Umbilical cord (tissue), 2 donors: ENCODE data around the gene TMEM185B. TPM values are rescaled to one million over a fixed set of nuclear protein-coding genes. Genes with fewer than 3 reads are reported as not detected.

Experiments used
- DNase-seq: peaks from one replicate; pipeline ENCODE4 v3.0.0-alpha.2; 2015; ENCODE audit warnings: low spot score
- total RNA-seq: library from RNA; depleted of rRNA; stranded (reverse); fragments of >200 nt; gene quantifications from one replicate; pipeline ENCODE4 v1.2.3, GENCODE V29; 2014; ENCODE audit warnings: low replicate concordance; ENCODE audit not compliant: insufficient read depth

Gene TMEM185B
- total RNA-seq, 1 donor from 2014 or later = 16.4 TPM

DNA sequence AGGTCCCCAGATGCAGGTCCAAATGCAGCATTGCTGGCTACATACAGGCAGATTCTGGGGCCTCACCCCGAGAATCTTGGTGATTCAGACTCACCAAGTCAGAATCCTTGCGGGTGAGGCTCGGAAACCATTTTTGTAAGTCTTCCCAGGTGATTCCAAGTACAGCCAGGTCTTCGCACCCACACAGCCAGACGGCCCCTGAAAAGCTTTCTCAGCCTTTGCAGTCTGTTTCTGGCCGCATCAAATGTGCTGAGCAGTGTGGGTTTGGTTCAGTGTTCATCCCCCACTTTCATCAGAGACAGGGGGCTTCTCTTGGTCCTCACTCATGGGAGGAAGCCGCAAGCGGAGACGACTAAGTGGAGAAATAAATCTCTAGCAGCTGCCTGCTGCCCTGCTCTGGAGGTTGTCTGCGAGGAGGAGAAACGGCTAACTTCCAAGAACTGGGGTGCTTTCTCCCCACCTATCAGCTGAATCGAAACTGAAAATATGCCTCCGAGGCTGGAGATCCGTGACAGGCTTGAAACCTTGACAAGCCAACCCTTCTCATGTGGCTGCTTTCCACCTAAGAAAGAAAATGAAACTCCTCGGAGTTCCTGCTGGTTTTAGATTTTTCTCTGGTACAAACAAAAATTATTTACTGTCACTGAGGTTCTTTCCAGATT is 8.9 kb upstream of the TMEM185B start:
- peak; percentile 50 for DNase-seq

DNA sequence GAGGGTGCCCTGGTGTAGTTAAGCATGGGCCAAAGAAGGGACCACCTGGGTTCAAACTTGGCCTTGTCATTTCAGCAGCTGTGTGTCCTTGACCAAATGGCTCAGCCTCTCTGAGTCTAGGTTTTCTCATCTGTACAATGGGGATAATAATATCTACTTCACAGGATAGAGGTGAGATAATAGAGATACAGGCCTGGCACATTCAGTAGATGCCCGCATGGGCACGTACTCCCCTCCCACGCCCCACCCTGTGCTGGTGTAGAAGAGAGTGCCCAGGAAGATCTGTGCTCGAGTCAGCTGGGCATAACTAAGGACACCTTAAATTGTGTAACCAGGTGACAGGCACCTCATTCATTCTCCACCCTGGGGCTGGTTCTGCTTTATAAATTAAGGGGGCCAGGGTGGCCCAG is 8.4 kb upstream of the TMEM185B start:
- no peak for DNase-seq

DNA sequence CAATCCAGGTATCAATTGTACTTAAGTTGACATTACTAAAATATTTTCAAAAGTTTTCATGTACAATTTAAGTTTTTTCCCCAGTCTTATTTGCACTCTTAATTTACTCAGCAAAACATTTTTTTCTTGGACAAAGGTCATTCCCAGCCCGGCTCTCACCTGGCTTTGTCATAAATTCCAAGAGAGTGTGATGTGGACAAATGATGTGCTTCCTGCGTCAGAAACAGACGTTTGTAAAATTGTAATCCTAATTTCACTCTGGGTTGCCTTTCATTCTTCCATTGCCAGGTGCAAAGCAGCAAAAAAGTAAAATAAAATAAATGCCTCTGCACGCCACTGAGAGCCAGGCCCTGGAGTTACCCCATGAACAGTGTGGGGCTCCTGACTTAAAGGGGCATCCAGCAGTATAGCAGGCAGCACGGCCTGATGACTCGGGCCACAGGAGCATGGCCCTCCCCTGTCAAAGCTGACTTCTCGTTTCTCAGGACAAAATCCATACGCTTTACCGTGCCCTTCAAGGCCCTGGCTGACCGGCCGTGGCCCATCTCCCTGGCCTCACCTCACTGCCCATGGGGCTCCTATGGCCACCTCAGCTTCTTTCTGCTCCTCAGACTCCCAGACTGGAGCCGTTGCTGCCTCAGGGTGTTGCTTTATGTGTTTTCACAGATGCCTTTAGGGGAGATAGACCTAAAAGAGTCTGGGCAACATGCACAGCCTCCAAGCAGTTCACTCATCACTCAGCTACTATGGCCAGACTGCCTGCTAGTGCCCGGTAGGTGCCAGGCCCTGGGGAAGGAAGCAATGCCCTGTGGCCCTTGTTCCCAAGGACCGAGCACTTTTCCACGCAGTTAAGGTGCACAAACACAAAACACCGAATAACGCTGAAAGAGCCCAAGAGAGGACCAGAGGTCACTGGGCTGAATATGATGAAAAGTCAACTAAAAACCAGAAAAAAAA is 7.6 kb upstream of the TMEM185B start:
- DNase-seq = no peak

GRCh38 chr2:120229341-120229740 is 6.1 kb upstream of the TMEM185B start:
- no peak for DNase-seq

DNA sequence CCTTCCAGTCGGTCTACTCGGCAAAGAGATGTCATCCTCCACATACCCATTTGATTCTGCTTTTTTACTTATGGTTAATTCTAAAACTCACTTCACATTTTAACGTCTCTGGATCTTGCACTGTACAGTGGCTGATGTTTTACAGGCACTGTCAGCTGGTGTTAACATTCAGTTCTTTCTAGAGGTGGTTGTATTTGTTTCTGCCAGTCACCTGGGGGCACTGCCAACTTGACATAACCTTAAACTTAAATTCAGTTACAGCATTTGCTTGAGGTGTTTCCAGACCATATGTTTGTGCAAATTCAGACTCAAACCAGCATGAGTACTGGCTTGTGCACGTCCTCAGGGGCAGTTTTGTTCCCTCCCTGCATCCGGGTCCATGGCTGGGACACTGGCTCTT is 5.3 kb upstream of the TMEM185B start:
- peak; percentile 16 for DNase-seq

- DNase-seq = no peak
Observed at GRCh38 chr2:120227111-120227991, 4.2 kb upstream of the TMEM185B start.

- DNase-seq = no peak
Observed at GRCh38 chr2:120226316-120226715, 3.1 kb upstream of the TMEM185B start.

GRCh38 chr2:120225549-120226065 is 2.4 kb upstream of the TMEM185B start:
- DNase-seq = no peak

- no peak for DNase-seq
Observed at GRCh38 chr2:120224735-120225548, 1.7 kb upstream of the TMEM185B start.

GRCh38 chr2:120224256-120224655 is 1.1 kb upstream of the TMEM185B start:
- no peak for DNase-seq

DNA sequence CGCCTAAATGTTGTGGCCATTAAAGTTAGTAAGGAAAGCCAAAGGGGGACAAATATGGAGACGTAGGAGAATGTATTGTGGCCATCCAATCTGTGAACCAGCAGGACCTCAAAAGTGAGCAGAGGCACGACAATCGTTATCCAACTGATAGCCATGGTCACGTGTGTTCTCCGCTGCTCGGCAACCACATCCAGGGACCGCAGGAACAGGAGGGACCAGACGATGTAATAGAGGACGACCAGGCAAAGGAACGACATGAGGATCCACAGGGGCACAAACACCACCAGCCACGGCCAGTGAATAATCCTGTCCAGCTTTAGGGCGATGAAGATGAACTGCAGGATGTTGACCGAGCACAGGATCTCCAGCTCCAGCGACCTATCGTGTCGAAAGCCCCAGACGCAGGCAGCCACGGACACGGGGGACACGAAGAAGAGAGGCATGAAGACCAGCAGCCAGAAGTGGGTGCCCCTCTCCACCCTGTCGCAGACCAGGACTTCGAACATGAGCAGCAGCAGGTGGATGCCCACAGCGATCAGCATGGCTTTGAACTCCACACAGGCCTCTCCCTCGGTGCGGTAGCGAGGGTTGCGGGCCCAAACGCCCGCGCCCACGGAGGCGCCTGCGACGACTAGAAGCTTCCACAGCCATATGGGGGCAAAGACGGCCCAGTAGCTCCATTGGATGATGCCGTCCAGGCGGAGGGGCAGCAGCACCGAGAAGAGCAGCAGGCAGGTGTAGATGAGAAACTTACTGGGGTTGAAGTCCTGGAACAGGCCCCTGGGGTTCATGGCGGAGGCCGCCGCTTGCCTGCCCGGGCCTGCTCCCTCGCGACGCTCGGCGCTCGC is 790 bp downstream of the TMEM185B start:
- DNase-seq = no peak

DNA sequence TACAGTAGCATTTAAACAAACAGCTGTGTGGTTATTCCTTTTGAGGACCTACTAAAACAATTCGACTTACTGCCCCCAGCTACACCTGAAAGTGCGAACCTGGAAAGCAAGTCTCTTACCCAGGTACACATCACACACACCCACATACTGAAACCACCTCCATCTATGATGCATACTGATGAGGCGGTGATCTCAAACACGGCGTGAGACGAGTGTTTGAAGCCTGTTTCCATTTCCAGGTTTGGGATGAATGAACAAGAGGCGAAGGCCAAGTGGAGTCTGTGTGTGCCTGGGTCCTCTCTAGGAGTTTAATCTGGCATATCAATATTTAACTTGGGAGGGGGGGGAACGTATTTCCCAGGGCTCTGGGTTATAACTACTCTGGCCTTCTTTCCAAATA is 1.6 kb downstream of the TMEM185B start:
- no peak for DNase-seq

DNA sequence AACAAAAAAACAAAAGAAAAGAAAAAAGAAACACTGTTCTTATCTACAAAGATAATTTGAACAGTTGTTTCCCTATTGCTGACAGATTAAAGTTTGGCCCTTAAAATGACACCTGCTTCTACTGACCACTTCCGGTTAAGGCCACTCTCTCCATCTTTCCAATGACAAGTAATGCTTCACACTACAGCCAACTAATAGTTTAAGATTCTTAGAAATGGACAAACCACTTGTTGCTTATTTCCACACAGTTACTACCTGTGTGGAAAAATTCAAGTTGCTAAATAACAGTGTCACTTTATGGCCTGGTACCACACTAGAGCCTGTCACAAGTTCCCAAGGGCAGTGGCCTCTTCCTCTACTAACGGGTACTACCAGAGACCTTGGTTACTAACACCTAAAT is 2.4 kb downstream of the TMEM185B start:
- no peak for DNase-seq

DNA sequence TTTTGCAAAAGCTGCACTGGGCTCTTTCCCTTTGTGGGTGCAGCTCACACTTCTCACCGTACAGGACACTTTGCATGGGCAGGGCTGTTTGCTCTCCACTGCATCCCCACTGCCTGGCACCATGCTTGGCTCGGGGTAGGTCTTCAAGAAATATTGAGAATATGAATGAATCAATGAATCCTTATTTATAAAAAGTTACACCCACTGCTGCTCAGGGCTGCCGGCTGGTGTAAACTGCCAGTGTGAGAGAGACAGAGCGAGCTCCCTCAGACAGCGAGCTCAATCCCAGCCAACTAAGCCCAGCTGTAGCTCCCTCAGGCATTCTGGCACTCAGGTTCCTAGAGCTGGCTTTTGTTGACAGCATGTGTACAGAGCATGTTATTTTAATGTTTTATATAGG is 3.4 kb downstream of the TMEM185B start:
- no peak for DNase-seq

DNA sequence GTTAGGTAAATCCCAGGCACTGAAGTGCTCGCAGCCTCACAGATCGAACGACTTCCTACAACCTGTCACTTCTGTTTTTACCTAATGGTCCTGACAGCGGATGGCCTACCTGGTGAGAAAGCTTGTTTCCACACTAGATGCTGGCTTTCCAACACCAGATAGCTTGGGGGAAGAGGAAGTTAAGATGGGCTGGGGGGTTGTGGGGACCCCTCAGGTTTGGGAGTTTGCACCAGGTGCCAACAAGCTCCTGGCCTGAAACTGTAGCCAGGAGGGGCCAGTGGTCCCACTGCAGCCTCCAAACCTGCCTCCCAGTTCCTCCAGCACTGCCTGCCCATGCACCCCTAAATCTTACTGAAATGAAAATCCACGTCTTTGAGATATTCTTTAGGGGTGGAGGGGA is 3.9 kb downstream of the TMEM185B start:
- DNase-seq = no peak

DNA sequence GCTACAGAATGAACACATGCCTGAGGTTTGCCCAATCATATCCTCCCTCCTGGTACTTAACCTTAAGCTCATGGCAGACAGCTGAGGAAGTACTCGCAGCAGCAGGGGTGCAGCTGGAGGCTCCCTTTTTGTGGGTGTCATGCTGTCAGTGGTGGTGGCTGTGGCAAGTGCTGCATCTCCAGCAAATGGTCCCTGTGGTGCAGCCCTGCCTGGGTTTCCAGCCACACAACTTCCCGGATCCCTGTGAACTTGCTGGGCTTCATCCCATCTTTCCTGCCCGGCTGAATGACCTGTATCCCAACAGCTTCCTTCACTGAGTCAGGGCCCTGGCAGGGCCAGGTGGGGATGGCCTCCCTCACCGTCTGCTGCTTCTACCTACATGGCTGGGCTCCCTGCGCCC is 5.0 kb downstream of the TMEM185B start:
- DNase-seq = no peak

DNA sequence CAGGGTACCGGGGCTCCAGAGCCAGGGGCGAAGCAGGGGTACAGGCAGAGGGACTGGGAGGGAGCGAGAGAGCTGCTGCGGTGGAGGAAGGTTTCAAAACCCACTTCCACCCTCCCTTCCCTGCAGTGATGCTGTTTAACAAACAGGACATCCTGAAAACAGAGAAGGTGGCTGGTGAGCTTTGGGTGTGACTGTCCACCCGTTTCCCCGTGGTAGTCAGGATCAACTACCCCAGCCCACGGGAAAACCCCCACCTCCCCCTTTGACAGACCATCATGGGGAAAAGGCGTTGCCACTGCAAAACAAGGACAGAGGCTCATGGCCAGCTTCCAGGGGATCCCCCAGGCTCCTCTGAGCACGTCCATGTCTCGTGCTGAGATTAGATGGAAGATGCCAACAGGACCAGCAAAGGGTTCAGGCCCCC is 12.9 kb downstream of the TMEM185B start:
- DNase-seq = no peak

DNA sequence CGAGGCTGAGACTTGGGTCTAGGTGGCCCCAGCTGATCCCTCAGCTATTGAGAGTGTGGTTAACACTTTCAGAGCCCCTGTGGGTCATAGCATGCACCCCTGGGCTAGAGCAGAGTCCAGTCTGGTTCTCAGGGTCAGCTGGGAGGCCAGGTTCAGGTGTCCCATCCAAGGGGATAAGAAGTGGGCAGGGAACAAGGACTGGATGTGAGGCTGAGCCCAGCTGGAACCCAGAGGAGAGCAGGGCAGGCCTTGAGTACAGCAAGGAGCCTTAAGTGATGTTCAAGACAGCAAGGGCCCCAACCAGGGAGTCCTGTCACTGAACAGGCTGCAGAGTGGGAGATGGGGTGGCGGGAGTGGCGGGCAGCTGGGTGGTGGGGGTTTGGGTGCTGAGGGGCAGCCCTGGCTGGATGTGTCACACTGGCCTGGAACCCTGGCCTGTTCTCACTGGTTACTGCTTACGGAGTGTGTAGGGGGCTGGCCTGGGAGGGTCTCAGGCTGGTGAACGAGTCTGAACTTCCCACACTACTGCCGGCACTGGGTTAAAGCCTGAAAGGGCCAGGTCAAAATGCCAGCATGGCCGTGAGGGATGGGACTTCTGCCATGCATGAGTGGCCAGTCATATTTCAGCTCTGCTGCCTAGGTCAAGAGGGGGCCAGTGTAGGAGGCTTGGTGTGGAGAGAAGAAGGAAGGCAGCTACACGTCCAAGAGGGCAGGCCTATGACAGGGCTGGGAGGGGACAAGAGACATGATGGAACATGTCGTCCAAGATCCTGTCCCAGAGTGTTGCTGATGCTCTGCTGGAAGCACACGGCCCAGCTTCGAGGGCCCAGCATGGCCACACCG is 13.6 kb downstream of the TMEM185B start:
- DNase-seq = no peak
